GM12891 (cell line): ENCODE results near the gene ZBTB32.

ENCODE experiments used
- POLR2A ChIP-seq: IDR thresholded peaks from 2 replicates; pipeline ENCODE4 v1.6.1; 2011; ENCODE audit warnings: low read depth, low read length, control low read depth
- TAF1 ChIP-seq: IDR thresholded peaks from 2 replicates; pipeline ENCODE4 v1.6.1; 2011; ENCODE audit warnings: low read depth, low read length, control low read depth

- TF ChIP-seq POLR2A = no peak
- no peak for TF ChIP-seq TAF1
Observed at GRCh38 chr19:35715355-35715809, 11.0 kb downstream of the ZBTB32 start.
